BLaER1 (cell line): ENCODE measurements around the gene DGKQ.

Experiments
- H3K27ac ChIP-seq: shearing (Covaris generic); formaldehyde crosslinking; 2 replicates; pipeline ENCODE4 v1.8.1; 2022
- H3K27me3 ChIP-seq: shearing (Covaris generic); formaldehyde crosslinking; 2 replicates; pipeline ENCODE4 v1.8.1; 2022
- H3K36me3 ChIP-seq: shearing (Covaris generic); formaldehyde crosslinking; 2 replicates; pipeline ENCODE4 v1.8.1; 2022
- H3K4me1 ChIP-seq: shearing (Covaris generic); formaldehyde crosslinking; 2 replicates; pipeline ENCODE4 v1.8.1; 2022
- H3K4me2 ChIP-seq: shearing (Covaris generic); formaldehyde crosslinking; 2 replicates; pipeline ENCODE4 v1.8.1; 2022
- H3K4me3 ChIP-seq: shearing (Covaris generic); formaldehyde crosslinking; 2 replicates; pipeline ENCODE4 v1.8.1; 2022
- H3K9ac ChIP-seq: shearing (Covaris generic); formaldehyde crosslinking; 2 replicates; pipeline ENCODE4 v1.8.1; 2022
- H3K9me3 ChIP-seq: shearing (Covaris generic); formaldehyde crosslinking; 2 replicates; pipeline ENCODE4 v1.8.1; 2022
- H4K20me1 ChIP-seq: shearing (Covaris generic); formaldehyde crosslinking; 2 replicates; pipeline ENCODE4 v1.8.1; 2022
- Cebpa-rat ChIP-seq: shearing (Covaris generic); IDR thresholded peaks from 2 replicates; pipeline ENCODE4 v1.8.1; 2022

Gene DGKQ, protein sequence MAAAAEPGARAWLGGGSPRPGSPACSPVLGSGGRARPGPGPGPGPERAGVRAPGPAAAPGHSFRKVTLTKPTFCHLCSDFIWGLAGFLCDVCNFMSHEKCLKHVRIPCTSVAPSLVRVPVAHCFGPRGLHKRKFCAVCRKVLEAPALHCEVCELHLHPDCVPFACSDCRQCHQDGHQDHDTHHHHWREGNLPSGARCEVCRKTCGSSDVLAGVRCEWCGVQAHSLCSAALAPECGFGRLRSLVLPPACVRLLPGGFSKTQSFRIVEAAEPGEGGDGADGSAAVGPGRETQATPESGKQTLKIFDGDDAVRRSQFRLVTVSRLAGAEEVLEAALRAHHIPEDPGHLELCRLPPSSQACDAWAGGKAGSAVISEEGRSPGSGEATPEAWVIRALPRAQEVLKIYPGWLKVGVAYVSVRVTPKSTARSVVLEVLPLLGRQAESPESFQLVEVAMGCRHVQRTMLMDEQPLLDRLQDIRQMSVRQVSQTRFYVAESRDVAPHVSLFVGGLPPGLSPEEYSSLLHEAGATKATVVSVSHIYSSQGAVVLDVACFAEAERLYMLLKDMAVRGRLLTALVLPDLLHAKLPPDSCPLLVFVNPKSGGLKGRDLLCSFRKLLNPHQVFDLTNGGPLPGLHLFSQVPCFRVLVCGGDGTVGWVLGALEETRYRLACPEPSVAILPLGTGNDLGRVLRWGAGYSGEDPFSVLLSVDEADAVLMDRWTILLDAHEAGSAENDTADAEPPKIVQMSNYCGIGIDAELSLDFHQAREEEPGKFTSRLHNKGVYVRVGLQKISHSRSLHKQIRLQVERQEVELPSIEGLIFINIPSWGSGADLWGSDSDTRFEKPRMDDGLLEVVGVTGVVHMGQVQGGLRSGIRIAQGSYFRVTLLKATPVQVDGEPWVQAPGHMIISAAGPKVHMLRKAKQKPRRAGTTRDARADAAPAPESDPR

DNA sequence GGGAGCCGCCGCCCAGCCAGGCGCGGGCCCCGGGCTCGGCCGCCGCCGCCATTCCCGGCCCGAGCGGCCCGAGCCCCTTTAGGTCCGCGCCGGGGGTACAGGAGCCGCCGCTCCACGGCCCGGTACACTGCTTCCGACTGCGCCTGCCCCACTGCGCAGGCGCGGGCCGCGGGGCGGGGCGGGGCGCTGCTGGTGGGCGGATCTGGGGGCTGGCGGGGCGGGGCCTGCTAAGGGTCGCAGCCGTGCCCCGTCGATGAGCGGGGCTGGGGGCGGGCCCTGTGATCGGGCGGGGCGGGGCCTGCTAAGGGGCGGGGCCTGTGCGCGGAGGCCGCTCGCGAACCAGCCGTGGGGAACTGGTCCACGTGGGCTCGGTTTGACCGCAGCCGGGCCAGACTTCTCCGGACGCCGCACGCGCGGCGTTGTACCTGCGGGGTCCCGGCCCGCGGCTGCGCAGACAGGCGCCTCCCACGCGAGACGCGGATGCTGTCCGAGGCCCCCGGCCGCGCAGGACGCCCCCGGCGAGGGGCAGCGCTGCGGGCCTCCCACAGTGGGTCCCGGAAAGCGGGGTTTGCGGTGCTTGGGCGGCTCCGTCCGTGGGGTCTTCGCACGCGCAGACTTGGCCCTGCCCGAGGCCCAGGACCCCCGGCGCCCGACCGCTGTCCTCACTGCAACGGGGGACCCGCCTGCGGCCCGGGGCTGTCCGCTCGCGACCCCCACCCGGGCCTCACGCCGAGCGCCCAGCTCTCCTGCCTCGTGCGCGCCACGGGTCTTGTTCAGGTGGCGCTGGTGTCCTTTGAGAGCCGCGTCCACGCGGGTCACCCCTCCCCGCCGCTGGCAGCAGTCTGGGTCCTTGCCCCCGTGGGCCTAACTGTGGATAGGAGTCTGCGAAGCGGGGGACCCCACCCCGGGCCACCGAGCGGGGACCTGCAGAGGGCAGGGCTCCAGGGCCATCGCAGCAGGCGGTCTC is at the start of gene DGKQ:
Gene DGKQ (minus strand): TSS at position 139 of the 967 bp plus-strand sequence. CDS start 87 bp downstream, at position 52.
- Histone ChIP-seq H3K9ac (peak within 1 kb of the TSS; percentile 91), H4K20me1 (peaks cover 39% of the 10 kb centered on the region), H3K36me3 (peaks cover 18% of the 10 kb centered on the region; the same call in 1 of the 2 replicates), H3K4me3 (peak within 1 kb of the TSS; percentile 96), H3K27me3 (no peaks in the 10 kb centered on the region), H3K4me2 (peak within 1 kb of the TSS; percentile 100), H3K9me3 (peaks cover 15% of the 10 kb centered on the region), H3K4me1 (peaks cover 34% of the 10 kb centered on the region), H3K27ac (peak within 1 kb of the TSS; percentile 80)
- TF ChIP-seq Cebpa-rat: no peak

DNA sequence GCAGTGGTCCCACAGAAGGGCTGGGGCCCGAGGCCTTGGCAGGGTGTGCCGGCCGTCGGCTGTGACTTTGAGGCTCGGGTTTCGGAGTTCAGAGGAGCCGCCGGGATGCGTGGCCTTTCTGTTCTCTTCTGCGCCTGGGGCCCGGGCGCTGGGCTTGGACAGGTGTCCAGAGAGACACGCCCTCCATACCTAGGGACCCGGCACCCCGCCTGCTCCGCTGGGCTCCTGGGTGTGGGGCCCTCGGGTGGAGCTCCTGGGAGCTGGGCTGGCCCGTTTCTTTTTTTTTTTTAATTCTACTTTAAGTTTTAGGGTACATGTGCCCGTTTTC is 49.3 kb upstream of the DGKQ start:
- Histone ChIP-seq H3K36me3 (peaks cover 45% of the 10 kb centered on the region), H3K9me3 (no peaks in the 10 kb centered on the region), H3K27me3 (no peaks in the 10 kb centered on the region), H3K4me2 (peak overlapping the region; percentile 81), H3K4me1 (peaks cover 71% of the 10 kb centered on the region), H3K4me3 (no peak overlapping the region), H3K9ac (0 out of 2 replicates have a peak overlapping the region, but pooled peaks have one; percentile 19), H4K20me1 (peaks cover 85% of the 10 kb centered on the region), H3K27ac (peak overlapping the region; percentile 66)
- no peak for TF ChIP-seq Cebpa-rat

DNA sequence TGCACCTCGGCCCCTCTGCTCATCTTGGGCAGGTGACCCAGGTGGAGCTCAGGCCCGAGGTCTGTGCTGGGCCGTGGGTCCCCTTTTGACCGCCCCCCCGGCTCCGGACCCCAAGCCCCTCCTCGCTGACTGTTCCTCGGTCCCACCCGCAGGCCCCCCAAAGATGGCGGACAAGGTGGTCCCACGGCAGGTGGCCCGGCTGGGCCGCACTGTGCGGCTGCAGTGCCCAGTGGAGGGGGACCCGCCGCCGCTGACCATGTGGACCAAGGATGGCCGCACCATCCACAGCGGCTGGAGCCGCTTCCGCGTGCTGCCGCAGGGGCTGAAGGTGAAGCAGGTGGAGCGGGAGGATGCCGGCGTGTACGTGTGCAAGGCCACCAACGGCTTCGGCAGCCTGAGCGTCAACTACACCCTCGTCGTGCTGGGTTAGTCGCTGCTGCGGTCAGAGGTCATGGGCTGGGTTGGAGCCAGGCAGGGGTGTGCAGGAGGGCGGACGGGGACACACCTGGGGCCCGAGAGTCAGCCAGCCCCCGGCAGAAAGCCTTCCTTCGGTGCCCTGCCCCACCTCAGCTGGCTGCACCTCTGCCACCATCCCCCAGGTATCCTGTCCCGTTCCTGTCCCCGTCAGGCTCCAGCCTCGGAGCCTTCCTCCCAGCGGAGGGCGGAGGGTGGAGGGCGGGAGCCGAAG is 48.8 kb upstream of the DGKQ start:
- H3K27ac ChIP-seq: peak overlapping the region; percentile 66
- no peak for TF ChIP-seq Cebpa-rat
- no peaks in the 10 kb centered on the region for H3K9me3 ChIP-seq
- peak overlapping the region; percentile 19; the same call in 1 of the 2 replicates for H3K9ac ChIP-seq
- H3K4me2 ChIP-seq: peak overlapping the region; percentile 81
- no peaks in the 10 kb centered on the region for H3K27me3 ChIP-seq
- H3K4me3 ChIP-seq: peak overlapping the region; percentile 12; the same call in 1 of the 2 replicates
- H3K36me3 ChIP-seq: peaks cover 41% of the 10 kb centered on the region
- peaks cover 73% of the 10 kb centered on the region for H3K4me1 ChIP-seq
- H4K20me1 ChIP-seq: peaks cover 85% of the 10 kb centered on the region

DNA sequence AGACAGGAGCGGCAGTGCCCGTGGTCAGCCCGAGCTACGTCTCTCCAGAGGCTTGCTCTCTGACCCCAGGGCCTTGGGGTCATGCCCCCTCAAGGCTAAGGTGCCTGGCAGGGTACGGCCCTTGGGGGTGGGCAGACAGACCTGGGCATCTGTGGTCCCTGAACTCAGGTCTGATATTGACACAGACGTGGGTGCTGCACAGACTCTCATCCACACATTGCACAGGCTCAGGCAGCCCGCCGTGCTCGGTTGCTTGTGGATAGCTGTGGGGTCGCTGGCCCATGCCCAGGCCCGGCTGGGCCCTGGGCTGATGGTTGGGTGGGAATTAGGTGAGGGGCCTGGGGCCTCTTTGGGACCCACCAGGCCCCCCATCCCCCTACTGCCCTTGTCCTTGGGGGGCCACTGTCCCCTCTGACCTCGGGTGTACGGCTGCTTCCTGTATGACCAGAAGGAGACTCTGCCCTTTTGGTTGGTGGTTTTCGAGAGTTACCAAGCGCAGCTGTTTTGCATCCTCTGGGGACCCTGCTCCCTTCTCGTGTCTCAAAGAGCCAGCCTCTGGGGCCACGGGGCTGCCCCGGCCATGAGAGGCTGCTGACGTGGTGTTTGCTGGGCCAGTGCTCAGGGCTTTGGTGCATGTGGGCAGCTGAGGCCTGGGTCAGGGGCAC is 48.1 kb upstream of the DGKQ start:
- Histone ChIP-seq H3K4me2 (peak overlapping the region; percentile 81), H3K4me3 (peak overlapping the region; percentile 12), H3K36me3 (peaks cover 37% of the 10 kb centered on the region), H3K27ac (peak overlapping the region; percentile 66), H3K9ac (peak overlapping the region; percentile 3; the same call in 1 of the 2 replicates), H4K20me1 (peaks cover 85% of the 10 kb centered on the region), H3K27me3 (no peaks in the 10 kb centered on the region), H3K4me1 (peaks cover 73% of the 10 kb centered on the region), H3K9me3 (no peaks in the 10 kb centered on the region)
- TF ChIP-seq Cebpa-rat: no peak

DNA sequence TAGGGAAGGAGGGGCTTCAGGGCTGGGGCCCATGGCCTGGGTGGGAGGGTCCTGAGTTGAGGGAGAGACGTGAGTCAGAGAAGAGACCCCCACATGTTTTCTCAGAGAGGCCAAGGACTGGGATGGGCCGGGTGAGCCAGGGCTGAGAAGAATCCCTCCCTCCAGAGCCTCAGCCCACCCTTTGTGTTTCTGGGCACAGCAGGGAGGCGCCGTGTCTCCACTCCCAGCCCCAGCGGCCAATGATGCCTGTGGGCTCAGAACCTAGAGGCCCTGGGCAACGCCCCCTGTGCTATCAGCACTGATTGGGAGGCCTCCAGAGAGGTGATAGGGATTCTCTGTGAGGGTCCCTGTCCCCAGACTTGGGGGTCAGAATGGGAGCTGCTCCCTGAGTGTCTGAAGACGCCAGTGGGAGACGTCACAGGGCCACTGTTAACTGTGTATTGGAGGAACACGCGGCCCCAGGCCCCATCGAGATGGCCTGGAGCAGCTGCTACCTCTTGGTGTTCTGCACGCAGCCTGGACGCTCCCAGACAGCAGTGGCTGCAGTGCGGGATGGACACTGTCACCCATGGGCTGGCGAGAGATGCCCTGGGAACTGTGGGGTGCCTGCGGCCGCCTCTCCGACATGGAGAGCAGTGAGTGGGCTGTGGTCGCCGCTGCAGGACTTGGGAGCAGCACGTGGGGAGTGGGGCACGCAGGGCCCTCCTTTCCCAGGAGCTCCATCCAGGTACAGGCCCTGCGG is 46.5 kb upstream of the DGKQ start:
- H3K27ac ChIP-seq: peak overlapping the region; percentile 56
- H4K20me1 ChIP-seq: peaks cover 85% of the 10 kb centered on the region
- no peaks in the 10 kb centered on the region for H3K9me3 ChIP-seq
- no peaks in the 10 kb centered on the region for H3K27me3 ChIP-seq
- peaks cover 25% of the 10 kb centered on the region for H3K36me3 ChIP-seq
- H3K4me2 ChIP-seq: peak overlapping the region; percentile 98
- peak overlapping the region; percentile 55 for H3K9ac ChIP-seq
- peak overlapping the region; percentile 44; the same call in 1 of the 2 replicates for H3K4me3 ChIP-seq
- peaks cover 78% of the 10 kb centered on the region for H3K4me1 ChIP-seq
- no peak for TF ChIP-seq Cebpa-rat

DNA sequence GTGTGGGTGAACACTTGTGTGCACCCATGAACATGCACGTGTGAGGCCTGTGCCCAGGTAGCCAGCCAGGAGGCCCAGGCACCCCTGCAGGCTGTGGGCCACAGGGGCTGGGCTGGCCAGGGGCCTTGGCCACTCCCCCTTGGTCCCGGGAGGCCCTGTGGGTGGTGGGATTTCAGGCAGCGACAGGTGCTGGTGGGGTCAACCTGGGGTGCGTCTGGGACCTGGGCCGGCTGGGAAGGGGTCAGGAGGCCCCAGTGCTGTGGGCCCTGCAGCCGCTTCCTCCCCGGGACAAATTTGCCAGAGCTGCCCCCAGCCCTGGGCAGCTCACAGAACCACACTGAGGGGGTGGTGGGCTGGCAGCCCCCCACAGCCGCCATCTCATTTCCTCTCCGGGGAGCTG is 46.0 kb upstream of the DGKQ start:
- H3K27ac ChIP-seq: peak overlapping the region; percentile 56
- peak overlapping the region; percentile 98 for H3K4me2 ChIP-seq
- no peaks in the 10 kb centered on the region for H3K27me3 ChIP-seq
- peaks cover 25% of the 10 kb centered on the region for H3K36me3 ChIP-seq
- peak overlapping the region; percentile 55 for H3K9ac ChIP-seq
- H3K9me3 ChIP-seq: no peaks in the 10 kb centered on the region
- TF ChIP-seq Cebpa-rat: no peak
- H4K20me1 ChIP-seq: peaks cover 85% of the 10 kb centered on the region
- peak overlapping the region; percentile 44; the same call in 1 of the 2 replicates for H3K4me3 ChIP-seq
- peaks cover 84% of the 10 kb centered on the region for H3K4me1 ChIP-seq

DNA sequence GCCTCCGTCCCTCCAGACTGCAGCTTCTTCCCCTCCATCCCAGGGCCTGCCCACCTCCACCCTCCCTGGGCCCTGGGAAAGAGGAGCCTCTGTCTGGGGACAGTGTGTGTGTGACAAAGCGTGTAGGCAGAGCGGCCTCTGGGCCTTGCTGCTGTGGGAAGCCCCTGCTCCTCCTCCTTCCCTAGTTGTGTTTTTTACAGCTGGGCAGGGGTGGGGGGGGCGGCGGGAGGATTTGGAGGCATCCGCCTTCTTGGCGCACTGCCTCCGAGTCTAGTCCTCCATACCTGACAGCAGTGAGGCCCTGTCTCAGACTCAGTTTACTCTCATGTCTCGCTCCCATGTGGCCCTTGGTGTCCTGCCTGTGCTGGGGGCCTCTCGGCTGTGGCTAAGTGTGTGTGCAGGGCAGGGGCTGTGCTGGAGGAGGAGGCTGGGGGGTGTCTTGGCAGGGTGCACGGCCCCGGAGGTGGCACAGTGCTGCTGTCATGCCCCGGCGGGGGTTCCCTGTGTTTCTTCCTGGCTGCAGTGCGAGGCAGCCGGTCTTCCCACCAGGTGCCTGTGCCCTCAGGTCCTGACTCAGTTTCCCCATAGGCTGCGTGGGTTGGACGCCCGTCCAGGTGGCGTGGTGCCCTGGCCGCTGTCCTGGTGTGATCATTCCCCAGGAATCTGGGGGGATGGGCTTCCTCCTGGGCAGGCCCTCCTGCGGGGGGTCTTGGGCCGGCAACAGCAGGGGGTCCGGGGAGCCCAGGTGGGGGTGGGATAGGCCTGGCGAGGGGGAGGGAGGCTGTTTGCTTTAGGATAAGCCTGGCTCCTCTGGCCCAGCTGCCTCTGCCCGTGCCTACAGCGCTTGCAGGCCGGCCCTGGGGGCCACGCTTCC is 45.0 kb upstream of the DGKQ start:
- H3K36me3 ChIP-seq: peaks cover 28% of the 10 kb centered on the region
- H3K4me1 ChIP-seq: peaks cover 93% of the 10 kb centered on the region
- peak overlapping the region; percentile 69 for H3K9ac ChIP-seq
- no peaks in the 10 kb centered on the region for H3K9me3 ChIP-seq
- H3K4me3 ChIP-seq: peak overlapping the region; percentile 41; the same call in 1 of the 2 replicates
- no peaks in the 10 kb centered on the region for H3K27me3 ChIP-seq
- peak overlapping the region; percentile 63 for H3K27ac ChIP-seq
- TF ChIP-seq Cebpa-rat: no peak
- peak overlapping the region; percentile 98 for H3K4me2 ChIP-seq
- peaks cover 94% of the 10 kb centered on the region for H4K20me1 ChIP-seq
